ENCODE data around the gene MRPL38. TPM values are rescaled to one million over a fixed set of nuclear protein-coding genes. Genes with fewer than 3 reads are reported as not detected.

Gene MRPL38
- total RNA-seq, 1 donor from 2014 or later, result 104 TPM

- intact Hi-C loops (cut with micrococcal nuclease), result no loop called here
Measured at GRCh38 chr17:75920045-75920560, 15.4 kb upstream of the MRPL38 start.

DNA sequence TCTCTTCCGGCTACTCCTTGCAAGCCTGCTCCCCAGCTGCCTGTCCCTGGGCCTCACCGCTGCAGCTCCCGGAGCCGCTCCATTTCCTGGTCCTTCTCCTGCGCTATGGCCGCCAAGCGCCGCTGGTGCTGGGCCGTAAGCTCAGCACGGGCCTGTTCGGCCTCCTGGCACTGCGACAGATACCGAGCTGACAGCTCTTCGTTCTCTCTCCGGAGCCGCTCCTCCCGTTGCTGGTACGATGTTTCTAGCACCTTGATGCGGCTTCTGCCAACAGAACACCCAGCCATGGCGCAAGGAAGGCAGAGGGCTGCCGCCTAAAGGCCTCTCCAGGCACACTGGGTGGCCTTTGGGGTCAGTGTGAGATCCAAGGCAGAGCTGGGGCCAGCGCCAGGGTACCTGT is 14.9 kb upstream of the MRPL38 start:
- intact Hi-C loops (cut with micrococcal nuclease), result no loop called here

GRCh38 chr17:75917917-75918445 is 13.3 kb upstream of the MRPL38 start:
- intact Hi-C loops (cut with micrococcal nuclease), result no loop called here

- intact Hi-C loops (cut with micrococcal nuclease), result no loop called here
Measured at GRCh38 chr17:75917141-75917916, 12.6 kb upstream of the MRPL38 start.

- intact Hi-C loops (cut with micrococcal nuclease), result no loop called here
Measured at GRCh38 chr17:75915268-75915667, 10.6 kb upstream of the MRPL38 start.

DNA sequence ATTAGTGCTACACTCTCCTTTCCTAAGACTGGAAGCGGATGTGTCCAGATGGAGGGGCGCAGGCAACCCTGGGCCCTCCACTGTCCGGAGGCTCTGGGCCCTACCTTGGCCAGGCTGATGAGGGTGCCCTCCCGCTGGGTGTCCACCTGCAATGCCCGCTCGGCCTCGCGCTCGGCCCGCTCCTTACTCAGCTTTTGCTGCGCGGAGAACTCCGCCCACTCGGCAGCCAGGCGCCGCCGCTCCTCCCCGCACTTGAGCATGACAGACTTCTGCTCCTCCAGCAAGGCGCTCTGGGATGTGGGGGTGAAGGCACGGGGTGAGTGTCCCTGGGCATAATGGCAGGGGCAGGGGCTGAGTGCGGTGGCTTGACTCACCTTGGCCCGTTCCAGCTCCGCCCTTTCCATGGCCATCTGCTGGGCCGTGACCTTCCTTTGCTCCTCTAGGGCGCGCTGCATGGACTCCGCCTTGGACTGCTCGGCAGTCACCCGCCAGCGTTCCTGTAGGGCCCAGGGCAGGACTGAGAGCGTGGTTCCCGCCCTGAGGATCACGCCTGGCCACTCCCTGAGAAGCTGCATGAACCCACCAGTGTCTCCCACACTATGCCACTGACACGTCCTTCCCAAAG is 10.1 kb upstream of the MRPL38 start:
- intact Hi-C loops (cut with micrococcal nuclease), result no loop called here

DNA sequence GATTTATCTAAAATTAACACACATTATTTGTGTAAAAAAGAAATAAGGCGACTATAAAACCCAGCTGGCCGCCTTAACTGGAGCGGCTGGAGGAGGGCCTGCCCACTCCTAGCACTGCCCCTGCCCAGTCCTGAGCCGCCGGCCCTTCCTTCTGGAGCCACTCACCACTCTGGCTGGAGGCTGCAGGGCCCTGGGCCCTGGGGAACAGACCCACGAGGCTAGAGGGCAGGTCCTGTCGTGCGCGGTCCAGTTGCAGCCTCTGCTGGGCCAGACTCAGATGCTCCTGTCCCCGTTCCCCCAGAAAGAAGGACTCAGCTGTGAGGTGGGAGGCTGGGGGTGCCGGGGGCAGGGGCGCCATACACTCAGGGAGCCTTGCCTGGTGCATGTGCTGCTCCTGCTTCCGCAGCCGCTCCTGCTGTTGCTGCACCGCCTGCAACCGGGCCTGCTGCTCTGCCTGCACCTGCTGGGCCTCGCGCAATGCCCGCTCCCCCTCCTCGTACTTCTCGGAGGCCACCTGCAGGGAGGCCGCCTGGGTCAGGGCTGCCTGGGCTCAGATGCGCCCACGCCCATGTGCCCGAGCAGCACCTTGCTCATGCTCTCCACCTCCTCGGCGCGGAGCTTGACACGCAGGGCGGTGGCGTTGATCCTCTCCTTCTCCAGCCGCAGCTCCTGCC is 9.0 kb upstream of the MRPL38 start:
- intact Hi-C loops (cut with micrococcal nuclease), result no loop called here

GRCh38 chr17:75910699-75911098 is 6.0 kb upstream of the MRPL38 start:
- intact Hi-C loops (cut with micrococcal nuclease), result no loop called here

DNA sequence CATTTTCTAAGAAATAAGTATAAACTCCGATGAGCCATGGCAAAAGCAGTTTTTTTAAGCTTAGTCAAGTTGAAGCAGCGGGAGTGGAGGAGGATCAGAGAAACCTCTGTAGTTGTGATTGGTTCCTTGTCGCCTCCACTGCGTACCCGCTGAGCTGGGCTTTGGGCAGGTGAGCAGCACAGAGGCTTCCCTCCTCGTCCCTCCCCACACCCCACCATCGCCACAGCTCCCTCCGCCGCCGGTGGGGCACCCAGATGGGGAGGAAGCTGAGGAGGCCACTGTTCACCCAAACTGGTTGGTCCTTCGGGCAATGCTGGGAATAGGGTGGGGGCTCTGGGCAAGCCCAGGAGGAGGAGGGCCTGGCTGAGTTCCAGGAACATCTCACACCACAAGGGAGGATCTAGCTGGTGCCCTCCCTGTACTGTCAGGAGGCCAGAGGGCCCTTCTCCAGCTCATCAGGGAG is 5.2 kb upstream of the MRPL38 start:
- intact Hi-C loops (cut with micrococcal nuclease), result loop anchor here (10.0 kb wide), 1 partner anchor 165 kb away; the partner anchor contains the start of genes GALR2, SRP68 and ZACN

- intact Hi-C loops (cut with micrococcal nuclease), result loop anchor here (10.0 kb wide), 1 partner anchor 166 kb away; the partner anchor contains the start of genes GALR2, SRP68 and ZACN
Measured at GRCh38 chr17:75909051-75909811, 4.5 kb upstream of the MRPL38 start.

DNA sequence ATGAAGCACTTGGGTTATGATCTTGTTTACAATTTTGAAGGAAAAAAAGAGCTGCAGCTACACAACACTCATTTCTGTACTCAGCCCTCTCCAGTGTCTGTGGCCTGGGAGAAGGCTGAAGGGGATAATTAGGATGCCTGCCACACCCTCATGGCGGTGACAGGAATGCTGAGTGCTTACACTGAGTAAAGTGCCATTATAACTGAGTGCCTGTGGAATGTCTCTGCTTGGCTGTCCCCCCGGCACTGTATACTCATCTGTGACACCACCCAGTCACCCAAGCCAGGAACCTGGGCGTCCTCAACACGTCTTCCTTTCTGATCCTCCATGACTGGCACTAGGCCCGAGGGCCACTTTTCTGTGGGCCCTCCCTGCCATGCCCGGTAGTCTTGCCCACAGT is 3.5 kb upstream of the MRPL38 start:
- intact Hi-C loops (cut with micrococcal nuclease), result loop anchor here (10.0 kb wide), 1 partner anchor 167 kb away; the partner anchor contains the start of genes GALR2, SRP68 and ZACN

DNA sequence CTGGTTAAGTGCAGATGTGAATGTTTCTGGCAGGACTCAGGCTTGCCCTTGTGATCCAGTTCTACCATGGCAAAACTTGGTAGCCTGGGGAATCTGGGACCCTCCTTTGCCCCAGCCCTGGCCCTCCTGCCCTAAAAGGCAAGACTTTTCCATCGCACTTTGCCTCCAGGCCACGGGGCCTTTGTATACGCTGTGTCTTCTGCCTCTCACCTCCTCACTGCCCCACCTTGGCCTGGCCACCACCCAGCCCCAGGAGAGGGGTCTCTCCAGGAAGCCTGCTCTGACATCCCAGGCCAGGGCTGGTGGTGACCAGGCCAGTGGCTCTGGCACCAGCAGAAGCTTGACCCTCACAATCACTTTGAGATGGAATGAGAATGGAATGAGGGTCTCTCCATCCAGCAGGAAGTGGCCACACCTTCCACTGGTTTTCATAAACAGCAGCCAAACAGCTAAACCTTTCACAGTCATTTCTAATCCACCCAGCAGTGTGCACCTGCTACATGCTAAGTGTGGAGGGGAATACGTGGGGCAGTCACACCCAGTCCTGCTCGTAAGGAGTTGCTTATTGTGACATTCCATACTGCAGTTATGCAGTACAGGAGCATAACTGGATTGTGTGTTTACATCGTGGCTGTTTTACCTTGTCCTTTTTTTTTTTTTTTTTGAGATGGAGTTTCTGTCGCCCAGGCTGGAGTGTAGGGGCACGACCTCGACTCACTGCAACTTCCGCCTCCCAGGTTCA is 1.6 kb upstream of the MRPL38 start:
- intact Hi-C loops (cut with micrococcal nuclease), result loop anchor here (10.0 kb wide), 1 partner anchor 168 kb away; the partner anchor contains the start of genes GALR2, SRP68 and ZACN

DNA sequence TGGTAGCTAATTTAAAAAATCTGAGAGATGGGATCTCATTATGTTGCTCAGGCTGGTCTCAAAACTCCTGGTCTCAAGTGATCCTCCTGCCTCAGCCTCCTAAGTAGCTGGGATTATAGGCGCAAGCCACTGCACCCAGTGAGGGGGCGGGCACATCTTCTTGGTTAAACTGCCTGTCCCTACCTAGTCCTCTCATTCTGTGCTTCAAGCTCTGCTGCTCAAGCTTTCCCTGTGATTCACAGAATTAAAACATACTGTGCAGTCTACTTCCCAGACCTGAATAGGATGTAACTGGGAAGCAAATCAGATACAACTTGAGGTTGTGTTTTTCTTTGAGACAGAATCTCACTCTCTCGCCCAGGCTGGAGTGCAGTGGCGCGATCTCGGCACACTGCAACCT is 2.3 kb downstream of the MRPL38 start:
- intact Hi-C loops (cut with micrococcal nuclease), result loop anchor here (10.0 kb wide), 1 partner anchor 172 kb away; the partner anchor contains the start of genes GALR2, SRP68 and ZACN

DNA sequence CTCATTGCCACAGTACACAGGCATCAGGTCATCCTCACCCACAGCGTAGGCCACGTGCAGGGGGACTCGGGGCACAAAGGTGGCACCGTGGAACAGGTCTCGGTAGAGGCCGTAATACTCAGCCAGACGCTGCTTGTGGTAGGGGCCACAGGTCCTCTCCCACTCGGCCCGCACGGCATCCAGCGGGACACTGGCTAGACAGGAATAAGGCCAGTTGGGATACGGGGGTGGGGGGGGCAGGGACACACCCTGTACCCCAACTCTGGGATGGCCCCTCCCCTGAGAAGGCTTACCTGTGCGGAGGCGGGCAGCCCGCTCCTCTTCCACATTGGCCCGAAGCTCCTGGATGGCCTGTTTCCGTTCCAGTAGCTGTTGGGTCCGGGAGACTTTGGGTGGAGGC is 3.0 kb downstream of the MRPL38 start:
- intact Hi-C loops (cut with micrococcal nuclease), result loop anchor here (10.0 kb wide), 1 partner anchor 173 kb away; the partner anchor contains the start of genes GALR2, SRP68 and ZACN

DNA sequence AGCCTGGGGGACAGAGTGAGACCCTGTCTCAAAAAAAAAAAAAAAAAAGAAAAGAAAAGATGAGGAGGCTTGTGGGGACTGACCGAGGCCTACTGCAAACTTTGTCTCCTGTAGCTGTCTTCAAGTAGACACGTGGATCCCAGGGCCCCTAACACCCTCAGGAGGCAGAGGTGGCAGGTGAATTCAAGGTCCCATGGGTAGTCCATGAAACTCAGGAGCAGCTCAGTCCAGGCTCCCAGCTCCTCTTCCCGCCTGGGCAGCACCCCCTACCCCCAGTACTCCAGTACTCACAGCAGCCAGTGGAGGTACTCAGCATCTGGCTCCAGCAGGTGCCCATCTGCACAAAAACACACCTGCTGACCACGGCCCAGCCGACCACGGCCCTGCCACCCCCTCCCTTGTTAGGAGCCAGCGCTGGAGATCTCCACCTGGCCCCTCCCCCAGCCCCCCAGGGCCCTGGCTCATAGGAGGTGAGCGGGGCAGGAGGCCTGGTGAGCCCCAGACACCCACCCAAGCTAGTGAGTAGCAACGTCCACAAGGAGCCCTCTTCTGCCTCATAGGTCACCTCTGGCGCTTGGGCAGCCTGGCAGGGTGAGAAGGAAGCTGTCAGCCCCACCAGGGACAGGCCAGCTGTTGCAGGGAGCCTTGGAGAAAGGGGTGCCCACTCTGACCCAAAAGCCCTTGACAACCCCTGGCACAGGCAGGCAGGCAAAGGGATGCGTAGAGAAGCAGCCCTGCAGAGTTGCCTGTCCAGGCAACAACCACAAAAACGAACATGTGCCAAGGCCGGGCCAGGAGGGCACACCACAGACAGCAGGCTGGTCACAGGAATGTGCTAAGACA is 3.8 kb downstream of the MRPL38 start:
- intact Hi-C loops (cut with micrococcal nuclease), result loop anchor here (10.0 kb wide), 1 partner anchor 174 kb away; the partner anchor contains the start of genes GALR2, SRP68 and ZACN

DNA sequence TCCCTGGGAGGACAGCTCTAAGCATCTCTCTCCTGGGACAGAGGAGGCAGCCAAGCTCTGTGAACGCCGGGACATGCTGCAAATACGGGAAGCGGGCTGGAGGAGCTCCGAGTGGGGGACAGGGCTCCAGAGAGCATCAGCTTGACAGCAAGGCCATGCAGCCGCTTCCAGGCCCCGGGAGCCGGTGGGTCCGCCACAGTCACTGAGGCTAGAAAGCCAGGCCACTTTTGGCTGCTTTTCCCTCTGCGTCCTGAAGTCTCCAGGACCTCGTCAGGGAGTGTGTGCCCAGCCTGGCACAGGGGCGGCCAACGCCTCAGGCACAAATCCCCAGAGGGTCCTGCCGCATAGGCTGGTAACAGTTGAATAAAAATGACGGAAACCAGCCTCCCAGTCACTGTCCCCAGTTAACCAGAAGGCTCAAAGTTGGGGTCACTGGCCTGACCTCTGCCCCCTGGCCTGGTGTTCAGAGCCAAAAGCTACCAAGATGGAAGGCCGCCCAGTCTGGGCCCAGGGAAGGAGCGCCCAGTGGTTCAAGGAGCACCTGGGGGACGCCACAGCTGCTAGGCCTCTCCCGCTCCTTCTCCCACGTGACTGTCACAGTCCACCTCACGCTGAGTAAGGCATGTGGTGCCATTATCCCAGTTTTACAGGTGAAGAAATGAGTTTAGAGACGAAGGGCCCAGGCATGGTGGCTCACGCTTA is 4.8 kb downstream of the MRPL38 start:
- intact Hi-C loops (cut with micrococcal nuclease), result loop anchor here (10.0 kb wide), 1 partner anchor 175 kb away; the partner anchor contains the start of genes GALR2, SRP68 and ZACN

DNA sequence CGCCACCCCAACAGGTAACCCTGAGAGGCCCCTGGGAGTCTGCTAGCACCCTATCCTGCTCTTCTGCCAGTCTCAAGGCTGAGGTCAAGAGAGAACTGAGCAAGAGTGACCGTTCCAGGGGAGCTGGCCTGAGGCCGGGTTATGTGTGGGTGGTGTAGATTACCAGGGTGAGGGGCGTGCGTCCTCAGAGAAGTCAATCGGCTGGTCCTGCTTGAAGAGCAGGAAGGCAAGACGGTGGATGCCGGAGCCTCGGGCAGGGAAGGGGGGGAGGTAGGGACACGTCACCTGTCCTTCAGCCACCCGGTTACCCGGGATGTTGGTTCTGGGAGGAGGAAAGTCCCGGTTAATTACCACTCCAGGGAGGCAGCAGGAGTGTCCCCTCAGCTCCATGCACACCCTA is 5.3 kb downstream of the MRPL38 start:
- intact Hi-C loops (cut with micrococcal nuclease), result no loop called here

DNA sequence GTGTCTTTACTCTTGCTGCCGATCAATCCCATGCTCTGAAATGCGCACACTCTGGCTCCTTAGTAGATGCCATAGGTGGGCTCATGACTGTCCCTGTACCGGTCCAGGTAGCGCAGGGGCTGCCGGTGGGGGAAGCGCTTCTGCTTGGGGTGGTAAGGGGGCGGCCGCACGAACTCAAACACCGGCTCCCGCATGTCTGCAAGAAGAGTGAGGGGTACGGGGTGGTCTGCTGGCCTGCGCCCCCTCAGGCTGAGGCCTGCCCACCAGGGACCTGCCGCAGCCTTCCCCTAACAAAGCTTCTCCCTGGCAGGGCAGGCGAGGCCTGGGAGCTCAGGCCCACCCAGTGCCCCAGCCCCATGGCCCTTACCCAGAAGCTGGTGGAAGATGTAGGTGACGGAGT is 5.9 kb downstream of the MRPL38 start:
- intact Hi-C loops (cut with micrococcal nuclease), result no loop called here
